A204.1 (cell line): ENCODE results near the gene DCDC1.

Source experiments
- FAIRE-seq: peaks from 2 replicates; lab custom pipeline; 2012; peaks lifted over from hg19 to GRCh38; lab: Jason Lieb, UNC

DCDC1 gene

DNA sequence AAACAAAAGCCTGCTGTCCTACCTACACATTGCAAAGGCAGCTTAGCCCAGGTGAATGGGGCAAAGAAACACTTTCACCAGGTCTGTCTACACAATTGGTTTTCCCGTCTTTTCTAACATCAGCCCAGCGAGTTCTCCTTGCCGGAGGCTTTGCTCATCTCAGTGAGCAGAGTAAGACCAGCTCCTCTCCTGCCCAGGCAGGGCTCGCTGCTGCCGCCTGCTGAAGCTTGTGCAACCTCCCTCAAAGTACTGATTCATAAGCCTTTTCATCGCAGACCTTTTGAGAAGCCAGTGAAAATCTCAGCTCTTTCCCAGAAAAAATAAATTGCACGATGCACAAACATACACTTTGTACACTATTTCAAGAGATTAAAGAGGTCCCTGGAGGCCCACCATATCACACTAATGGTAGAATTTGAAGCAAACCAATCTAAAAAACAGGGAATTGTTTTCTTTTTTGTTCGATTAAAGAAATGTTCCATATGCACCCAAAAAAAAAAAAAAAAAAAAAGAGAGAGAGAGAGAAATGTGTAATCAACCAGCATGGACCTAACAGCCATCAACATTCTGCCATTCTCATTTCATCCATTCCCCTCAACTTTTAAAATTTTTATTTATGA lies 455.3 kb downstream of the DCDC1 start:
- FAIRE-seq: peak; percentile 91

DNA sequence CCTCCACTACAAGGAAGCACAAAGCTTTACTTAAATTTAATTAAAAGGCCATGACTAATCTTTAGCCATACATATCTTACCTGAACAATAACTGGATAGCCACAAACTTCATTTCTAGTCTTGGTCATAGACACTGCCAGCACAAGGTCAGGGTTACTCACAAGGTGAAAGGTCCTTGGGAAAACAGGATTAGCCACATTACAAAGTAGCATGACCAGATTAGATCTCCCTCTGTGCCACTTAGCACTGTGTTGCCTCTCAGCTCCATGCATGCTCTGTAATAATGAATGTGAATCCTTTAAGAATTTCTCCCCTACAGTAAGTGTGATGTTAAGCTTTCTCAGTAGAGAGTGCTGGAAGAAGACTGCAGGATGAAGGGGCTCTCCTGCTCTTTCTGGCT lies 458.3 kb downstream of the DCDC1 start:
- FAIRE-seq: no peak

- FAIRE-seq: no peak
These were observed 460.7 kb downstream of the DCDC1 start for GRCh38 chr11:30908857-30909256.

DNA sequence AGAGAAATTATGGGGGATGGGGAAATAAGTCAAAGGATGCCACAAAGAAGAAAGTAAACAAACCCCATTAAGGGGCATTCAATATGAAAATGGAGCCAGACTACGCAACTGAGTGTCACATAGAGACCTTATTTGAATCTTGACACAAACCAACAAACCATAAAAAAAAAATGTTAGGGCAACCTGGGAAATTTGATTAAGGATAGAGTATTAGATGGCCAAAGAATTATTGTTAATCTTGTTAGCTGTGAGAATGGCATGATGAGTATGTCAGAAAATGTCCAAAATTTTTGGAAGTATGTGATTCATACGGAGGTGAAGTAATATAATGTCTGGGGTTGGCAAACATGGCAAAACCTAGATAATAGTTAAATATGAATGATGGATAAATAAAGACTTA lies 461.3 kb downstream of the DCDC1 start:
- FAIRE-seq: no peak

- no peak for FAIRE-seq
These were observed 466.6 kb downstream of the DCDC1 start for GRCh38 chr11:30902929-30903328.

DNA sequence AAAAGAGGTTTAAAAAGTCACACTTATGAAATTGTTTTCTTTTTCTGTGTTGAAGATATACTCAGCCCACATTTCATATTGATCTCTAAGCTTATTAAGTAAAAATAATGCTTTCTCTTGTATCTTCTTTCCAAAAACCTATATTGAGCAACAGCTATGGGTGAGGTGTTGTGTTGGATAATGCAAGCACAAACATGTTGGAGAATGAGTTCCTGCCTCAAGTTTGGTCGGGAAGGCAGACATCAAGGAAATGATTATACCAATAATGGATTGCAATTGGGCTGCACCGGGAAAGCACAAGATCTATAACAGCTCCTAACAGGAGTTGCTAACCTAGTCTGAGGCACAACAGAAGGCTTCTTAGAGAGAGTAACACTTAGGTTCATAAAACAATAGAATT lies 474.5 kb downstream of the DCDC1 start:
- no peak for FAIRE-seq

DNA sequence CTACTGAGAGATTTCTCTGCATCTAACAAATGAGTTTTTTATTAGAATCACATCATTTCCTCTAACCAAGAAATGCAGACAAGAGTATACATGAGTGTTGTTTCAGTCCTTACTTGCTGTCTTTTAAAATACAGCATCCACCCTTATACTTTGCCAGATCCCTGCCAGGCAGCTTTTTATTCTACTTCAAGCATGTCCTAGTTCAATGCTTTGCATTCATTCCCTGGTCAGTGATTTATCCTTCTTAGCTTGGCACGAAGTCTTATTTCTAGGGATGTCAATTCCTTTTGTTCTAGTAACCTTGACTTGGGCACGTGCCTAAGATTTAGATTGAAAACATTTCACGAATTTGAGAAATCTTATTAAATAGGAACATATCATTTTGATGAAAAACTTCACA lies 476.2 kb downstream of the DCDC1 start:
- FAIRE-seq: no peak

DNA sequence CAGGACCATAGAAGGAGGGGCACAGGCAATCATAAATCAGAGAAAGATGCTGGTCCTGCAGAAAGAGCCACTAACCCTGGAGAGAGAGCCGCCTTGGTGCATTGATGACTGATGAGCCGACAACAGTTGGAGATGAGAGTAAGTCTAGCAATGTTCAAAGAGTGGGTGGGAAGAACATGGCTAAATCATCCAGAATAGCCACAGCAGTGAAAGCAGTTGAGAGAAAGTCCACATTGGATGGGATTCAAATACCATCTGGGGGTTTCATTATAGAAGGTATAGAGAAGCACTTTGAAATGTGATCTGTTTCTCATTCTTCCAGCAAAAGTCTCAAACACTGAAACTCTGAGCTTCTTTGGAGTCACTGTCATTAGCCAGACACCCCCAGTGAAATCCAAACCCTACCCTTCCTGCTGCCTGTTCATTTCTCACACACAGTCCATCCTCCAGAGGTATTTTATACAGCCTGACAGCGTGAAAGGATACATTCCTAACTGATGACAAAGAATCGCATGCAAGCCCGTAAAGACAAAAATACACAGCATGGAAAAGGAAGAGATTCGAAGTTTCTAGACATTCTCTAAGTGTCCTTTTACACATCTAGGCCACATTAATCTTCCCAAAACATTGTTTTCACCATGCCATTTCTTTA lies 480.3 kb downstream of the DCDC1 start:
- FAIRE-seq: no peak

DNA sequence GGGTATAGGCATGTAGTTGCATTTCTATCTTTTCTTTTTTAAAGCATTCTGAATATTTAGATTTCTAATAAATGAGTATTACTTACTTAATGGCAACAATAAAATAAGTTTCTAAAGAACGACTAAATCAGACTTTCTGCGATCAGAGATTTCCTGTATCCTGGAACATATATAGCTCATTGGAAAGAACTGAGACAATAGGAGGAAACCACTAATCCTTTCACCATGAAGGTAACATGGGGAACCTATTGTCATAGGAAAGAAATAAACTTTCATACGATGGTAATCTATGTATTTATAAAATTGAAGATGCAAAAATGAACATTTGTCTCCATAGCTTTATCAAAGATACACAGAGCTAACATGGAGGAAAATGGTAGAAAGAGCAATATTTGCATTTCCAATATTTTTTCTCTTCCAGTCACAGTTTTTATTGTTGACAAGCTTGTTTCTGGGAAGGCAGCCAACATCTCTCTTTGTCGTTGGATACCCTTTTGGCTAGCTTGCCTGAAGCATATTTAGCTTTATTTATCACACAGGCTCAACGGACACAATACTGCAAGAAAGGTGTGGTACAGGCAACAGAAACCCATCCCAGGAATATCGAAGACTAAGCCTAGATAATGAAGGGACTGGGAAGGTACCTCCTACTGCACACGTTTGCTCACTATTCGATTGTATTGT lies 490.1 kb downstream of the DCDC1 start:
- no peak for FAIRE-seq

DNA sequence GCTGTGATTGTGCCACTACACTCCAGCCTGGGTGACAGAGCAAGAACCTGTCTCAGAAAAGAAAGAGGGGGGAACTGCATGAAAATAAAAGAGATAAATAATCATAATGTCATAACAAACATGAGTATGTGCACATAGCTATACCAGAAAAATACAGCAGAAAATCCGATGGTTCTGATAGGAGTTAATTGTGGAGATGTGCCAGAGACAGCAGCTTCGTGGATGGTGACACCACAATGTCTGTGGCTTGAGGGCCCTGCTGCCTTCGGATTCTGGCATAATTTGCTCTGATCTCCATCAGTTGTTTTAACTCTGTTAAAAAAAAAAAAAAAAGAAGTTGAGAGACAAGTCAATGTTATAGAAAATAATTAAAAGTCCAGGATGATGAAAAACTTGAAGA lies 491.1 kb downstream of the DCDC1 start:
- no peak for FAIRE-seq

DNA sequence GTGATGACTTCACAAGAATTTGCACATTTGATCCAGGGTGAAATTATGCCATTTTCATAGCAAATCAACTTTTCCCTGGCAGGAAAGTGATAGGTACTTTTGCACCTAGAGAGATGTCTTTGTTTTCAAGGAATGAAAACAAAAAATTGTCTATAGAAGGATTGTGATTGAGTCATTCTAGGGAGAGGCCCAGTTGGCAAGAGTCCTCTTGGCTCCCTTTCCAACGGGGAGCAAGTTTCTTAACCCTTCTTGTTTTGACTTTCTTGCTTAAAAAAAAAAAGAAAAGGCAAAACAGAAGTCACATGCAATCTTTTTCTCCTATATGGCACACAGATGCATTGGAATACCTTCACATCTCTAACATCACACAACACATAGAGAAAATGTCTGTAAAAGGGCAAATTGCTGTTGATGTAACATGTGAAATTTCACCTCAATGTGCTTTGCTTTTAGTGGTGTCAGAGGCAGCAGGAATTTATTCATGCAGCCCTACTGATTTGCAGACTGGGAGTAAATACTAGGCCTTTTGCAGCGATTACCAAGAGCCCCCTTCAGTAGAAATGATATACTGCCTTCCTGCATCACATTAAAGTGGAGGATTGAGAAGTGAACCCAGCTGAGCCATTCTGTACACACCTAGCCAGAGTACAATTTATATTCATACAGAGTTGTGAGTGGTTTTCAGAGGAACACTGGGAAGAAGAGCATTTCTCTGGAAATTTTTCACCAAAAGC lies 492.7 kb downstream of the DCDC1 start:
- FAIRE-seq: no peak

DNA sequence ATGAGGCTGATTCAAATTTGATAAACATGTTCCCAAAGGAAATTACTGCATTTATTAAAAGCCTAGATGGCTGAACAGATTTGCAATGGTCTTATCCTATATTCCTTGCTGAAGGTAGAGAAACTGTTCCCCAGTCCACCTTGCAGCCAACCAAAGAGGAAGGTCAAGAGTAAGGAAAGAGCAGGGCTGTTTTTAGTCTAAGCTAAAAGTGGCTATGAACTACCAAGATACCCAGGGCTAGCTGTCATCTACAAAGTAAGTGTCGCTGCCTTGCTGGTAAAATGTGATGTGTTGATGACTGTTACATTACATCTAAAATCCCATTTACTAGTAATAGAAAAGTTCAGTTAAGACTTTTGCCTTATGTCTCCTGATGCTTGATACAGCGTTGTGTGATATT lies 493.3 kb downstream of the DCDC1 start:
- FAIRE-seq: no peak

- FAIRE-seq: no peak
These were observed 493.7 kb downstream of the DCDC1 start for GRCh38 chr11:30875806-30876205.

- FAIRE-seq: no peak
These were observed 495.5 kb downstream of the DCDC1 start for GRCh38 chr11:30873924-30874610.

GRCh38 chr11:30868626-30869081 lies 500.9 kb downstream of the DCDC1 start:
- peak; percentile 44 for FAIRE-seq

DNA sequence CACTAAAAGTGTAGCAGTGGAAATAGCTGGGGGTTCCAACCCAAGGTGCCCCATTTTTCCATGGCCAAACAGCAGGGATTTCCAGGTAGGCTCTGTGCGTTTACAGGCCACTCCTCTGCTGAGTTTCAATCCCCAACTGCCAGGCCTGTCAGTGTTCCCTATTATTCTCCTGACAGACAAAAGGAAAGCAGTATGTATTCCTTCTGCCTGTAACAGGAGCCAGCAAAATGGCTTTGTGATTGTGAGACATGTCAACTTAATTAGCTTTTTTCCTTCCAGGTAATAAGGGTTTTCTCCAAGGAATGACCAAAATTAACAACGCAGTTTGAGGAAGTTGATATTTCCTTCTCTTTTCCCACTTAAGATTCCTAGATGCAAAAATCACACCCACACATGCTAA lies 506.3 kb downstream of the DCDC1 start:
- peak; percentile 57 for FAIRE-seq

DNA sequence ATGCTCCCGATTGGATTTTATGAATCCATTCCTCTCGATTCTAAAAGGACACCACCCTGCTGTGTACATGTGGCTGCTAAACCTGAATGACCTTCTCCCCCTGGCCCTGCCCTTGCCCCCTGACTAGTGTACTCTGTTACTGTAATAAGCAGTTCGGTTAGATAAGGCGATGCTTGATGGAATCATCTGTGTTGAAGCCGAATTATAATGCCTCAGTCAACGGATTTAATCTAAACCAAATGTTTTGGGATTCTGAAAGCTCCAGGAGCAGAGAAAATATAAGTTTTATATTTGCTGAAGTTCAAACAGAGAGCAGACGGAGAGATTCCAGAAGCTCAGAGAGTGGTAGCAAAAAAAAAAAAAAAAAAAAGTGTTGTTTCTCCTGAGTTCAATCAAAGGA lies 508.0 kb downstream of the DCDC1 start:
- no peak for FAIRE-seq

DNA sequence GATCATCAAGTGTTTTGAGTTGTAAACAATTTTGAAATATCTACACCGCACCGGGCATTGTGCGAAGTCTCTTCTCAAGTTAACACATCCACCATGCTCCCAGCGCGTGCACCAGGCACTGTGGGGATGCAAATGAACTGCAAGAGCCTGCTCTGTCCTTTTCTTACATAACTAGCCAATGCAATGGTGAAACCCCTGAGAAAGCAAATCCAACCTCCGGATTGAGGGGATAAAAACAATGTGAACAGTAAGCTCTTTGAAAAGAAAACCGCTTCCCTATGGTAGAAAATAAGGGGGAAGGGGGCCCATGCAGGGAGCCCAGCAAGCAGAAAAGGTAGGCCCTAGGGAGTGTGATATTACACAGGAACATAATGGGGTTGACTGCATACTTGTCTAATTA lies 508.5 kb downstream of the DCDC1 start:
- FAIRE-seq: no peak

DNA sequence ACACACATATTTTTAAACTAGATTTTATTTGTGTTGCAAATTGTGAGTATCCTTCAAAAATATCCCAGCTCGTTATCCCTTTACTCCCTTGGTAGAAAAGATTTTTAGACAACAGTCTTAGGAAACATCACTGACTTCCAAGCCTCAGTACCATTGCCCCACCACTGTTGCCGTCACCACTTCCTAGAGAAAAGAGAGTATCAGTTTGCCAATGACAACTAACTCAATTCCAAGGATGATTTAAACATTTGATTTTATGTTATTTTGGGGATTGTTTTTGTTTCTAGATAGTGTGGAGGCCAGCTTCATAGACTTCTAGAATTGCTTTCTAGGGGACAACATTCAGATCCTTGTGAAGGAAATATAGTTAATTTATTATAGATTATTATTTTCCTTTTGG lies 509.4 kb downstream of the DCDC1 start:
- peak; percentile 99 for FAIRE-seq

DNA sequence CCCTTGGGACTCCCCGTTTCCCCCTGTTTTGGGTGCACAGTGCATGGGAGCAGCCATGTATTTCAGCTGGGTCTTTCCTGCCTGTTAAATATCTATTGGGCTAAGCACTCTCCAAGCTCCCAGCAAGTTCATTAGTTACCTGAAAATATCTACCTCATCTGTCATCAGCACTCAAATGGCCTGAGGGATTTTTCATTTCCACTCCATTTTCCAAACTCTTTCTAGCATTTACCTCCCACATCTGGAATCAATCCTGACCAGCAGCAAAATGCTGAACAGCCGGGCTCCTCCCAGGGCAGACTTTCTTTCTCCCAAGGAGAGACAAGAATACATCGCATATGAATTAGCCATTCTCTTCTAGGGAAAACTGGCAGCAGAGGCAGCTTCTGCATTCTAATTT lies 509.9 kb downstream of the DCDC1 start:
- no peak for FAIRE-seq

DNA sequence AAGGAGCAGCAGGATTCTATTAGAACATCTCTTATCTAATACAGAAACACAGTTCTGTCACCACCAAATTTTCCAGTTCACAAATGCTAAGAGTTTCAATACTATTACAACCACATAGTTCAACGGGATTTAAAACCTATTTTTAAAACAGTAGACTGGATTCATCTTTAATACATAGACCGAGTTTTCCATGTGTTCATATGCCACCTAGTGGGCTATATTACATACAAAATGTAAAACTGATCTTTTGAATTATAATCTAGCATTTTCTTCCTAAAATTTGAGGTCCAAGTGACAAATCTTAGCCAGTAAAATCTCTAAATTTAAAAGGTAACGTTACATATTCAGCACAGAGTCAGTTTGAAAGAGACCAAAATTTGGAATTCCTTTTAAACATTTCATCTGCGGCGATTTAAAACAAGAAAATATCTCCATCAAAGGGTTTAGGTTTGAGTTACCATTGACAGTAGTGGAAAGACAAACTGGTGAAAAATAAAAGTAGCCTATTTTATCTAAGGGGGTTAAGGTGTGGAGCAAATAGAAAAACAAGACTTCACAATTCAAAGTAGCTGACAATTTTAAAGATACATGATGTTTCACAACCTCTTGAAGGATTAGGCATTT lies 514.0 kb downstream of the DCDC1 start:
- FAIRE-seq: peak; percentile 100

DNA sequence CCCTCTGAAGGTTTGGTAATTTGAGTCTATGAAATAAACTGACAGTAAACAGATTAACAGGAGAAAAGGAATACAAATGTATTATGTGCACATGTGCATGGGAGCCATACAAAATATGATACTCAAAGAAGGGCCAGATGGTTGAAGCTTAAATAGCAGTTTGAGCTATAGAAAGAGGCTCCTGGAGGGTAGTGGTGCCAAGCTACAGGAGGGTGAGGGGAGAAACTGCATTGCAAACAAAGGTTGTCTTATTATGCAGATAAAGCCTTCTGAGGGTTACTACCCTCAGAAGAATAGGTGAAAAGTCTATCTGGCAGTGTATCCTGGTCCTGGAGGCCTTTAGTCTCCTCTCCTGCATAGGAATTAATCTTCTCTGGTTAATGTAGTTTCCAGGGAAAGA lies 516.1 kb downstream of the DCDC1 start:
- peak; percentile 3 for FAIRE-seq
